ENCODE results near the gene INHBC.
A peak's percentile ranks its signal among the peaks of the same experiment; 100 is the strongest.
"Not testable (repeated sequence)": the region's sequence is repeated elsewhere in the genome, so short reads cannot be mapped to it uniquely, and the experiment has no call there.

The INHBC gene

DNA sequence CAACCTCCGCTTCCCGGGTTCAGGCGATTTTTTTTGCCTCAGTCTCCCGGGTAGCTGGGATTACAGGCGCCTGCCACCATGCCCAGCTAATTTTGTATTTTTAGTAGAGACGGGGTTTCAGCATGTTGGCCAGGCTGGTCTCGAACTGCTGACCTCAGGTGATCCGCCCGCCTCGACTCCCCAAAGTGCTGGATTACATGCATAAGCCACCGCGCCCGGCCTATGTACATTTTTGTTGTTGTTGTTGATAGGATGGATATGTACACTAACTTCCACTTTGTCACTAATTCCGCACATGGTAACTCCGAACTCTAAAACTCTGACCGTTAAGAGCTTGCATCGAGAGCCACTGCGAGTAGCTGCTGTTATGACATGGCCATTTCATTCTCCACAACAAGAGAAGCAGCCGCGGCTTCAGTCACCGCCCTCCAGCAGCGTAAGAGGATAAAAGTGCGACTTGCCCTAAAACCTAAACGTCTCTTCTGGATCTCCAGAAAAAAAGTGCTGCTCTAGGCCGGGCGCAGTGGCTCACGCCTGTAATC is 52.5 kb downstream of the INHBC start:
- no peak for DNase-seq (ENCODE audit: low read depth in 2 of 2)

DNA sequence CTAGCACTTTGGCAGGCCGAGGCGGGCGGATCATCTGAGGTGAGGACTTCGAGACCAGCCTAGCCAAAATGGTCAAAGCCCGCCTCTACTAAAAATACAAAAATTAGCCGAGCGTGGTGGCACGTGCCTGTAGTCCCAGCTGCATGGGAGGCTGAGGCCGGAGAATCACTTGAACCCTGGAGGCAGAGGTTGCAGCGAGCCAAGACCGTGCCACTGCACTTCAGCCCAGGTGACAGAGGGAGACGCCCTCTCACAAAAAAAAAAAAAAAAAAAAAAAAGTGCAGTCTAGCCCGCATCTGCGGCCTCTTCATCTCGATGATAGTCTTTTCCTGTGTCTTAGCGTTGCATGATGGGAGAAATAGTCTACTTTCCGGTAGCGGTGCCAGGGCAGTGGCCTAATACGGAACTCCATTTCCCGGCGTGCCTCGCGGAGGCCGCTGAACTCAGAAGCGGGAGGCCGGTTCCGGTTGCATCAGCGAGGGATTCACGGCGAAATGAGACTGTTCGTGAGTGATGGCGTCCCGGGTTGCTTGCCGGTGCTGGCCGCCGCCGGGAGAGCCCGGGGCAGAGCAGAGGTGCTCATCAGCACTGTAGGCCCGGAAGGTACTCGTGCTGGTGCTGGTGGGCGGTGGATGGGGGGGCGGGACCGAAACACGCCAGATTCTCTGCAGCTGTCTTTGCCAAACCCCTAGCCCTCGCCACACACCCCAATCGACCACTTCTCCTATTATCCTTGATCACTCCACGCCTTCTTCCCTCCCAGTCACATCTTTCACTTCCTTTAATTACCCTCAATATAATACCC is 53.2 kb downstream of the INHBC start, which contains the start of gene MARS1:
Gene MARS1, plus strand, starts transcription at position 472 of the 805 bp plus-strand sequence. Its CDS starts 23 bp downstream, at position 495.
- peak; percentile 85 to 88 for DNase-seq (ENCODE audit: low read depth in 2 of 2)

- DNase-seq (ENCODE audit: low read depth in 2 of 2) = no peak
Observed at GRCh38 chr12:57488402-57489156, 54.0 kb downstream of the INHBC start.

DNA sequence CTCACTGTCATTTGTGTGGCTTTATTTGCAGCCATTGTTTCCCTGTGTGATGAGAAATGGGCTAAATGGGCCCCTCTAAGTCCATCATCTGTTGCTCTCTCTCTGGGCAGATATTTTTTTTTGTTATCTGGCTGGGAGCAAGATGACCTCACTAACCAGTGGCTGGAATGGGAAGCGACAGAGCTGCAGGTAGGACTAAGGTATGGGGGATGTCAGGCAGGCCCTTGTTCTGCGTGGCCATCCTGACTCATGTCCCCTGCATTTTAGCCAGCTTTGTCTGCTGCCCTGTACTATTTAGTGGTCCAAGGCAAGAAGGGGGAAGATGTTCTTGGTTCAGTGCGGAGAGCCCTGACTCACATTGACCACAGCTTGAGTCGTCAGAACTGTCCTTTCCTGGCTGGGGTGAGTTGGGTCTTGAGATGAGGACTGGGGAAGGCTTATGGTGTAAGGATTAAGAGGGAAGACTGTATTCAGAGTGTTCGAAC is 54.6 kb downstream of the INHBC start:
- DNase-seq (ENCODE audit: low read depth in 2 of 2) = no peak

- no peak for DNase-seq (ENCODE audit: low read depth in 2 of 2)
Observed at GRCh38 chr12:57490126-57490525, 55.5 kb downstream of the INHBC start.

GRCh38 chr12:57491393-57492280 is 57.1 kb downstream of the INHBC start:
- DNase-seq (ENCODE audit: low read depth in 2 of 2) = no peak

DNA sequence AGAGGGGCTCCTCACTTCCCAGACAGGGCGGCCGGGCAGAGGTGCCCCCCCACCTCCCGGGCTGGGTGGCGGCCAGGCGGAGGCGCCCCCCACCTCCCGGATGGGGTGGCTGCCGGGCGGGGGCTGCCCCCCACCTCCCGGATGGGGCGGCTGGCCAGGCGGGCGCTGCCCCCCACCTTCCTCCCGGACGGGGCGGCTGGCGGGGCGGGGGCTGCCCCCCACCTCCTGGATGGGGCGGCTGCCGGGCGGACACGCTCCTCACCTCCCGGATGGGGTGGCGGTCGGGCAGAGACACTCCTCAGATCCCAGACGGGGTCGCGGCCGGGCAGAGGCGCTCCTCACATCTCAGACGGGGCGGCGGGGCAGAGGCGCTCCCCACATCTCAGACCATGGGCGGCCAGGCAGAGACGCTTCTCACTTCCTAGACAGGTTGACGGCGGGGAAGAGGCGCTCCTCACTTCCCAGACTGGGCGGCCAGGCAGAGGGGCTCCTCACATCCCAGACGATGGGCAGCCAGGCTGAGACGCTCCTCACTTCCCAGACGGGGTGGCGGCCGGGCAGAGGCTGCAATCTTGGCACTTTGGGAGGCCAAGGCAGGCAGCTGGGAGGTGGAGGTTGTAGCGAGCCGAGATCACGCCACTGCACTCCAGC is 60.6 kb downstream of the INHBC start:
- DNase-seq (ENCODE audit: low read depth in 2 of 2) = not testable (repeated sequence)

GRCh38 chr12:57496822-57497221 is 62.2 kb downstream of the INHBC start:
- no peak for DNase-seq (ENCODE audit: low read depth in 2 of 2)

DNA sequence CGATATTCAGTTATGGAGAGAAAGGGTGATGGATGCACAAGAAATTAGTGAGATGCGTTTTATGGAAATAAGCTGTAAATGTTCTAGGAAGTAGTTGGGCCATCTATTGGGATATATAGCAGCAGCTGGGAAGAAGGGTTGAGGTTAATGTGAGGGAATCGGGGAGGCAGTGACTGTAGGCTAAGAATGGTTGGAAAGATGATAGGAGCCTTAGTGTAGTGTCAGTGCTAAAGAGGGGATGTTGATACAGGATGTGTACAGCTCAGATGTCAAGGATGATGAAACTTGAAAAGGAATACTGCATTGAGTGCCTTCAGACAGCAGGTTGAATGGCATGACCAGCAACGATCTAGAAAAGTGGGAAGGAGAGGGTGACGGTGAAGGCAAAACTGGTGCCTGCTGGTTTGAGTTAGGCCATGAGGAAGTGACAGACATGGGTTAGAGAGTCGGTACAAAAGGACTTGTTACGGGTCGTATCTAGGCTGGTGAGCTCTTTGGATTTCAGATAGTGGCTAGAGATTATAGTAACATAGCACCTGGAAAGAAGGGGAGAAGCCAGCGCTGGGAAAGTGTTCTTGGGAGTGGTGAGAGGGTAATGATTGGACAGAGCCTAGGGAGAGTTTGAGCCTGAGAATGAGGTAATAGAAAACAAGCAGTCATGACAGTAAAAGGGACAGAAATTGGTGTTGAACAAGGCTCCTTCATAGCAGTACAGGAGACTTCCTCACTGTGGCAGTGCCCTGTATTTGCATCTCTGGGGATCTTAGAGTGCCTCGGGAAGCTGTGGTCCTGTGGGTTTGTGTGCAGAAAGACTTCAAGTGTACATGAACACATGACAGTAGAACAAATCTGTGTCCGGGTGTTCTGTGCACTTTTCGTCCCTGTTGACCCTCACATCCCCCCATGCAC is 62.9 kb downstream of the INHBC start:
- DNase-seq (ENCODE audit: low read depth in 2 of 2) = no peak

GRCh38 chr12:57498132-57498502 is 63.5 kb downstream of the INHBC start:
- DNase-seq (ENCODE audit: low read depth in 2 of 2) = no peak

- no peak for DNase-seq (ENCODE audit: low read depth in 2 of 2)
Observed at GRCh38 chr12:57498571-57498970, 64.0 kb downstream of the INHBC start.

DNA sequence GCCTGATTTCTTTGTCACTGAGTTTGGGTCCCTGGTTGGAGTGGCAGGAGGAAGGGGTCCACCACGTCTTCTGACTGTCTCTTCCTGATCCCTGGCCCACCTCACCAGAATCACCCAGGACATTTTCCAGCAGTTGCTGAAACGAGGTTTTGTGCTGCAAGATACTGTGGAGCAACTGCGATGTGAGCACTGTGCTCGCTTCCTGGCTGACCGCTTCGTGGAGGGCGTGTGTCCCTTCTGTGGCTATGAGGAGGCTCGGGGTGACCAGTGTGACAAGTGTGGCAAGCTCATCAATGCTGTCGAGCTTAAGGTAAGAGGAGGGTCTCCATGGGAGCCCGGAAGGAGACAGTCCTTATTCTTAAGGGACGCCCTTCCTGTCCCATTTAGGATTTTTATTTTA is 65.6 kb downstream of the INHBC start:
- no peak for DNase-seq (ENCODE audit: low read depth in 2 of 2)
